UCSD-AML1 (cell line): ENCODE measurements around the gene TSPAN17.
"Not testable (repeated sequence)": the region's sequence is repeated elsewhere in the genome, so short reads cannot be mapped to it uniquely, and the experiment has no call there.

Experiments
- DNase-seq: peaks from one replicate; lab custom pipeline; 2025; ENCODE audit not compliant: unreplicated experiment; lab: John Stamatoyannopoulos, UW

TSPAN17 gene

DNA sequence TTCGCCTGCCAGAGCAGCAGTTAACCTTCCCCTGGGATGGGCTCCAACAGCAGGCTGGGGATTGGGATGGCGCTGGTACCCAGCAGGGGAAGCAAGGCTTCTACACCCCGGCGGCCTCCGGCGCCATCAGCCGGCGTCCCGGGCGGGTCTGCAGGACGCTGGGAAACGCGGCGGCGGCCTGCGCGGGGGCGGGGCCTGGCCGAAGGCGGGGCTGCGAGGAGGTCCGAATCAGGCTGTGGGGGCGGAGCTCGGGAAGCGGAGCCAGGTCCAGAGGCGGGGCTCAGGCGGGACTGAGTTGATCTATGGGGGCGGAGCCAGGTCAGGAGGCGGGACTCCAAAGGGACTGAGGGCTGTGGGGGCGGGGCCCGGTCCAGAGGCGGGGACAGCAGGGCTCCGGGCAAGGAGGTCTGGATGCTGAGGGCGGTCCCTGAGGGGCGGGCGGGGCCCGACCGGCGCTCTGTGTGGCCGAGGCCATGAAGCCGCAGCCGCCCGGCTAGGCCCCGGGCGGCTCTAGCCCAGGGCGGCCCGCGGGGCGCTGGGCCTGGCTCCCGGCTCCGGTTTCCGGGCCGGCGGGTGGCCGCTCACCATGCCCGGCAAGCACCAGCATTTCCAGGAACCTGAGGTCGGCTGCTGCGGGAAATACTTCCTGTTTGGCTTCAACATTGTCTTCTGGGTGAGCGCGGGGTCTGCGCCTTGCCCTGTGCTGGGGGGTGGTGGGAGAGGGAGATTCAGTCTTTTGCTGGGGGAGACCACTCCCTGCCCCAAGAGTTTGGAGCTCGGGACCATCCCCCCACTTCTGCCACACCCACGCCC is at the start of gene TSPAN17:
Gene TSPAN17, plus strand, starts transcription at position 455 of the 813 bp plus-strand sequence. Its CDS starts 132 bp downstream, at position 587.
- peak; percentile 100 for DNase-seq

- not testable (repeated sequence) for DNase-seq
These were observed 47.4 kb upstream of the TSPAN17 start for GRCh38 chr5:176599749-176600430.

GRCh38 chr5:176601901-176602482 is 45.3 kb upstream of the TSPAN17 start:
- DNase-seq: no peak

DNA sequence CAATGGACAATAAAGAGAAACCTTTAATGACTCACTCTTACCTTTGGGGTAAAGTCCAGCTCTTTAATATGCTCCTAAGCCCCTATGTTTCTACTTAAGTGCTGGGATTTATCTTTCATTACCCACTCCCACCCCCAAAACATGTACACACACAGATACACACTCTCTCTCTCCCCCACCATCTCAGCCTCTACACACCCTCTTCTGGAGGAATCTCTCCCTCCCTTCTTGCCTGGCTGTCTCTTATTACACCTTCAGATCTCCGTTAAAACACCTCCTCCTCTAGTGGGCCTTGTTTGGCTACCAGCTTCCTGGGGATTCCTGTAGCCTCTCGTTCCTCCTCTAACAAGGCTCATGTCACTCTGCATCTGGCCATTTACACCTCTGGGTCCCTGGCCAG is 44.2 kb upstream of the TSPAN17 start:
- no peak for DNase-seq

GRCh38 chr5:176606032-176606431 is 41.3 kb upstream of the TSPAN17 start:
- DNase-seq: no peak

GRCh38 chr5:176606875-176607274 is 40.4 kb upstream of the TSPAN17 start:
- DNase-seq: no peak

DNA sequence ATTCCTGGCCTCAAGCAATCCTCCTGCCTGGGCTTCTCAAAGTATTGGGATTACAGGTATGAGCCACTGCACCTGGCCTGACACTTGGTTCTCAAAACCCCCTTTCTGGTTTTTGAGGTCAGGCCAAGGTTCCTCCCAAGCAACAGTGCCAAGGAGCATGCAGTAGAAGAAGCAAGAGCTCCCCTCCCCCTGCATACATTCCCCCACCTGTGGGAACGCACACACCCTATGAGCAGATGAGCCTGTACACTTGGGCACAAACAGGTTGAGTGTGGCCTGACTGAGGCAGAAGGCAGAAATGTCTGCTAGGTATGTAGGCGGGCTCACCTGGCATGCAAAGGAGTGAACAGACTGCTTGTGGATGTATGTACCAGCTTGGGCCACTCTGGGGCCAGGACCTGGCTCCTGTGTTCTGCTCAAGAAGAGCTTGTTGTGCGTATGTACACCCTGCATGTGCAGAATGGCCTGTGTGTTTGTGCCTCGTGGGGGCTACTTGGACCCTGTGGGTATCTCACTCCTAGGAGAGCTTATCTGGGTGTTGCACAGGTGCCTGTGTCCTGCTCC is 39.1 kb upstream of the TSPAN17 start:
- DNase-seq: no peak

GRCh38 chr5:176608937-176609723 is 38.2 kb upstream of the TSPAN17 start:
- DNase-seq: no peak

- peak; percentile 72 for DNase-seq
These were observed 37.4 kb upstream of the TSPAN17 start, which contains the start of gene GPRIN1 for GRCh38 chr5:176609724-176610434. TSS of gene GPRIN1 (minus strand) at chr5:176610156. CDS start at chr5:176599834, 10,322 bp downstream.

DNA sequence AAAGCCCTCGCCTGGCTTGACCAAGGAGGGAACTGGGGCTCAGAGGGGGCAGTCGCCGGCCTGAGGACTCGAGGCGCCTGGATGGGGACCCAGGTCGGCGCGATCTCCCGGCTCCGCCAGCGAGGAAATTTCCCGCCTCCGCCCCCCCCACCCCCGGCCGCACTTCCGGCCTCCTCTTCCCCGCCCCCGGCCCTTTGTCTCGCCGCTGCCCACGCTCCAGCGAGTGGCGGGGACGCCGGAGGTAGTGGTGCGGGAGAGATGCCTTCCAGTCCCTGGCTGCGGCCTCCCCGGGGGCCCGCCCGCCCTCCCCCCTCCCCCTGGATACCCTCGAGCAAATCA is 36.9 kb upstream of the TSPAN17 start:
- DNase-seq: no peak

- peak; percentile 80 for DNase-seq
These were observed 35.8 kb upstream of the TSPAN17 start for GRCh38 chr5:176611435-176611834.

DNA sequence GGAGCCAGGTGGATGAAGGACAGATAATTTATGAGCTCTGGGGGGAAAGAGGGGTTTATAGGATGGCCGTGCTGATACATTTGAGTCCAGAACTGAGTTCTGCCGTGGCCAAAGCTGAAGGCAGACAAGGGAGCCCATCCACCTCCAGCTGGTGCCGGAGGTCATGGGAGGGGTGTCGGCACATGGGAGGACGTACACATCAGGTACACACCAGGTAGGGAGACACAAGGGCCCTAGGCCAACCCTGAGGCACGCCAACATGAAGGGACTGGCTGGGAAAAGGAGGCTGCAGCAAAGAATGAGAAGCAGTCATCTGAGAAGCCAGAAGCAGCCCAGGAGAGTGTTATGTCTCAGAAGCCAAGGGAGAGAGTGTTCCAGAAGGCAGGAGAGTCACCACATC is 35.3 kb upstream of the TSPAN17 start:
- no peak for DNase-seq

- DNase-seq: no peak
These were observed 34.4 kb upstream of the TSPAN17 start for GRCh38 chr5:176612855-176613254.

GRCh38 chr5:176614805-176615478 is 32.3 kb upstream of the TSPAN17 start:
- no peak for DNase-seq

DNA sequence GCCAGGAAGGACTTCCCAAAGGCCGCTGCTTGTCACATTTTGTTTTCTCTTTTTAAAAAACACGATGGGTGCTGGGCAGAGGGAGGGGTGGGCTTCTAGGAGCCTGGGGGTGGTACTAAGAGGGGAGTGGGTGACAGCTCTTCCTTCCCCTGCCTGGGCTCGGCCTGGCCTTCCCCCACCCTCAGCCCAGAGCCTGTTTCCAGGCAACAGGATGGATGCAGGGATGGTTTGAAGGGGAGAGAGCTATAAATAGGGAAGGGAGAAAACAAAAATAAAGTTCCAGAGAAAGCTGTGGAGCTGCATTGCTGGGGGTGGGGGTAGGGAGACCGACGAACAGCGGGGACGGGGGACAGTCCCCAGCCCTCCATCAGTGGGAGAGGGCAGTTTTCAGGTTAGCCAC is 30.8 kb upstream of the TSPAN17 start:
- no peak for DNase-seq

DNA sequence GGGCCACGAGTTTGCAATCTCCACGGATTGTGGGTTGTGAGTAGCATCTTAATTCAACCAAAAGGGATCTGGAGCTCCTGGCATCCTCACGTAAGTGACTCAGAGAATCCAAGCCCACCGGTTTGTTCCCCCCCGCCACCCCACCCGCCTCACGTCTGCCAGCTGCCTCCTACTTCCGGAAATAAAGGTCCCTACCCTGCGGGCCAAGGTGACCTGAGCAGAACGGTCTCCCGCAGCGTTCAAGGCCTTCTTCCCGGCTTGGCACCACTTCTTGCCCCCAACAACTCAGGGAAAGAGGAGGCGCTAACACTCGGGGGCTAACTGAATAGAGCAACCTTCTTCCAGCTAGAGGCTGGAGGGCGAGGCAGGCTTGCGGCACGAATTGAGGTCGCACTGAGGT is 28.5 kb upstream of the TSPAN17 start:
- DNase-seq: no peak

DNA sequence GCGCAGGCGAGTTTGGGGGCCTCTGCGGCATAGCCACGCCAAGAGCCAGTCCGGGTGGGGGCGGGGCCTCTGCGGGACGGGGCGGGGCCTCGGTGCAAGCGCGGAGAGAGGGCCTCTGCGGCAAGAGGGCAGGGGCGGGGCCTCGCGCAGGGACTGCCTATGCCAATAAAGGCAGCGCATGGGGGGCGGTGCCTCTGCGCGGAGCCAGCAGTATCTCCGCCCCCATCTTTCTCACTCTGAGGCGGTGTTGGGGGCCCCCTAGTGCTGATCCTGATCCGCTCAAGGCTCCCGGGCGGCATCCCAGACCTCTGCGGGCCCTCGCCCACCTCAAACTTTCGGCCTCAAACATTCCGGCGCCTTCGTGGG is 28.1 kb upstream of the TSPAN17 start:
- peak; percentile 88 for DNase-seq

GRCh38 chr5:176619569-176620332 is 27.5 kb upstream of the TSPAN17 start:
- DNase-seq: no peak

GRCh38 chr5:176620333-176620981 is 26.8 kb upstream of the TSPAN17 start:
- no peak for DNase-seq
